Measurements from ENCODE around the gene YAF2.

- TF ChIP-seq CTCF (IDR thresholded peaks at IDR 0.05) (no peak), POLR2A (IDR thresholded peaks at IDR 0.05) (no peak)
Measured at GRCh38 chr12:42237853-42238239, 202 bp downstream of the YAF2 start.
